NOMO-1 treated with dmso at 0.1 percent for 144 hours (cell line): ENCODE data around the gene ATOH7.
"Not testable (repeated sequence)": the region's sequence is repeated elsewhere in the genome, so short reads cannot be mapped to it uniquely, and the experiment has no call there.

Experiments used
- DNase-seq: peaks from one replicate; lab custom pipeline; 2025; ENCODE audit not compliant: unreplicated experiment; lab: John Stamatoyannopoulos, UW

Gene ATOH7

DNA sequence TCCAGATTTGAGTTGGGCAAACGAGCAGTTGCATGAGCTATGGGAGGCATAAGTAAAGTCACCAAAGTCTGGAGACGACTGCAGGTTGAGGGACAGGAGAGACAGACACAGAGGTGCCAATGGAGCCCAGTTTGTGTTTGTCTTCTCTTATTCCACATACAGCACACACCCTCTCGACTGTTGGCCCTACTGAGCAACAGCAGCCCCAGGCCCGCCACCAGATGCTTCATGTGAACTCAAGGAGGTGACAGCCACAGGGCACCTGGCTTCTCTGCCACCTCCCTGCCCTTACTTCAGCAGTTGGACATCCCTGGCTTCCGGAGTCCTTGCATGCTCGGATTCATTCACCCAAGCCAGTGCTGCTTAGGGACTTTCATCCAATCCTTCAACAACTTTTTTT lies 6.5 kb upstream of the ATOH7 start:
- DNase-seq: no peak

DNA sequence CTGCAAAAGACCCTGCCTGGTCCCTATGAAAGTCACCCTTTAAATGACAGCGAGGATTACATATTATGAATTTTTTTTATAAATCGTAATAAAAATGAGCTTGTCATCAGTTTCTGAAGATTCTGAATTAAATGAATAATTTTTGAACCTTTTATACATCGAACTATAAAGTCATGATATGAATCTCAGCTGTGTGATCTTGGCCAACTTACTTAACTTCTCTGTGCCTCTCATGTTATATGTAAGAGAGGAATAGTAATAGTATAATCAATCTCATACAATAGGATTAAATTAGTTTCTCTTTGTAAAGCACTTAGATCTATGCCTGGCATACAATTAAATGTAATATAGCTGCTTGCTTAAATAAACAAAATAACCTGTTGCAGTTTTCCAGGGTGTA lies 5.3 kb upstream of the ATOH7 start:
- DNase-seq: no peak

DNA sequence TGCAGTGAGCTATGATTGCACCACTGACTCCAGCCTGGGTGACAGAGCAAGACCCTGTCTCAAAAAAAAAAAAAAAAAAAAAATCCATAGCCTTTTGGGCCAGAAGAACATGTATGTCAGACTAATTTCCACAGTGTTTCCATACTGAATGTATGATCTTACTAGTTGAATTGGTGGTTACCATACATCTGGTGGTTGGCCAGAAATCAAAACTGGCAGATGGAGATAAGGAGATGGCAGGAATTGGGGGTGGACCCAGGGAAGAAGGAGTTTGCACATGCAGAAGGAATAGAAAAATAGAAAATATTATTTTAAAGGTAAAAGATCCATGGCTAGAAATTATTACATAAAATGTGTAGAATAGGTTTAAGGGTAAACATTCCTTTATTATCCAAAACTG lies 3.7 kb upstream of the ATOH7 start:
- no peak for DNase-seq

DNA sequence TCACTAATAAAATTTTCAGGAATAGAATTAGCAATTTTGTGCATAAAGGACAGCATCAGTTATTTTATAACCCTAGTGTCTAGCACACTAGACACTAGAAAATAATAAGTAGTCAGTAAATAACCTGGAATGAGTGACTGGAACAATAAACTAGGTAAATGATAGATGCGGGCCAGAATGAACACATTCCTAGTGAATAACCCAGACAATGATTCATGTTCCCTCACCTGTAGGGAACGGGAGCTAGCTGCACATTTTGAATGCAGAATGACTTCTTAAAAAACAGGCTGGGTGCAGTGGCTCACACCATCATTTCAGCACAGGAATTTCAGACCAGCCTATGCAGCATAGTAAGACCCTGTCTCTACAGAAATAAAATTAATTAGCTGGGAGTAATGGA lies 3.2 kb upstream of the ATOH7 start:
- DNase-seq: no peak

DNA sequence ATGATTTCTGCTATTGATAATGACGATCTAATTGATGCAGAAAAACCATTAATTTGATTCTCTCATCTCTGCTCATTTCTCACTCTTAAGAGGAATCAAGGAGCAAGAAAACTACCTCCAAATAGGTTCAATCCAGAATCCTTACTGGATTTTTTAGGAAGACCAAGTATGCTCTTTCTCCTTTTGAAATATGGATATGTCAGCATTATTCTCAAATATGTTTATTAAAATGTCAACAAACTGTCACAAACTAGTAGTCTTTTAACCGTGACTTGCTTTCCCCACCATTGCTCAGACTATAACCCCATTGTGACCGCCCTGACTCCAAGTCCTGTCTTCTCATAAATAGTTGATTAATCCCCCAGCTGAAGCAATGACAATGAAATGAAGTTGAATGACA lies 1.1 kb upstream of the ATOH7 start:
- DNase-seq: no peak

DNA sequence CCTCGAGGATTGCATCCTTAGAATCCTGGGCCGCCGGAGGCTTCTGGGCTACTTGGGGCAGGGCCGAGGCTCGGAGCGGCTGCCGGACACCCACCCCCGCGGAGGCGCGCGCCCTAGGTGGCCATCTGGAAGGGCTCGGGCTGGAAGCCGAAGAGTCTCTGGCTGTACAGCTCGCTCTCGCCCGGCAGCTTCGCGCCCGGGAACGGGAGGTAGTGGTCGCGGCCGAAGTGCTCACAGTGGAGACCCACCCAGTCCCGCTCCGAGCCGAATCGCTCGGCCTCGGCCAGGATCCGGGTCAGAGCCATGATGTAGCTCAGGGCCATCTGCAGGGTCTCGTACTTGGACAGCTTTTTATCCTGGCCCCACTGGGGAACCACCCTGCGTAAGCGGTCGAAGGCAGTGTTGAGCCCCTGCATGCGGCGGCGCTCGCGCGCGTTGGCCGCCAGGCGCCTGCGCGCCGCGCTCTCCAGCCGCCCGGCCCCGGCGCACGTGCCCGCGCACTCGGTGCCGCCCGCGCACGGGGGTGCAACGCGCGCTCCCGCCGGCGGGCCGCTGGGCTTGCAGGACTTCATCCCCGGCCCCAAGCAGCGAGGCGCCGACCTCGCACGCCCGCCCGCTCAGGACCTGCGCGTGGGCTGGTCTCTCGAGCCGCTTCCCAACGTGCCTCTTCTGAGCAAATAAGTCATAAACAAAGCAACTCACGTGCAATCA lies 652 bp downstream of the ATOH7 start:
- peak; percentile 20 for DNase-seq

DNA sequence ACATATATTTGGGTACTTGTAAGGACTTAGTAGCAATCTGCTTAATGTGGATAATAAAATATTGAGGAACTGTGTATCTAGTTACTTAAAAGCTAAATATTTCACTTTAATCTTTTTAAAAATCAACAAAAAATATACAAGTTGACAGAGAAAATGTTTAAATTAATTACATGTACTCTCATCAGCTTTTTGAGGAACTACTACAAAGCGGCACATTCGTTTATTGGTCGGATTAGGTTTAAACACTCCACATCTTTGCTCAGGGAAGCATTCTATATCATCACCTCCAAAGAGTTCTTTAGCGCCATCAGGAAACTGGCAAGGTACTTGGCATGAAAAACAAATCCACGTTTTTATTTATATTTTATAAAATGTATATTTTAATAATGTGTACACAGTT lies 1.6 kb downstream of the ATOH7 start:
- no peak for DNase-seq

DNA sequence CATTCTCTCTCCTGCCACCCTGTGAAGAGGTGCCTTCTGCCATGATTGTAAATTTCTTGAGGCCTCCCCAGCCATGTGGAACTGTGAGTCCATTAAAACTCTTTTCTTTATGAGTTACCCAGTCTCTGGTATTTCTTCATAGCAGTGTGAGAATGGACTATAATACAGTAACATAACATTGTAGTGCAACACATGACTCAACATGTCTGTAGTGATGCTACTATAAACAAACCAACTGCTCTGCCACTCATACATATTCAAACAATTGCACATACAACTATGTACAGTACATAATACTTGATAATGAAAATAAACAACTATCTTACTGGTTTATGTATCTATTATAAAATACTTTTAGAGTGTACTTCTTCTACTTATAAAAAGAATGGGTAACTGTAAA lies 7.1 kb downstream of the ATOH7 start:
- no peak for DNase-seq

DNA sequence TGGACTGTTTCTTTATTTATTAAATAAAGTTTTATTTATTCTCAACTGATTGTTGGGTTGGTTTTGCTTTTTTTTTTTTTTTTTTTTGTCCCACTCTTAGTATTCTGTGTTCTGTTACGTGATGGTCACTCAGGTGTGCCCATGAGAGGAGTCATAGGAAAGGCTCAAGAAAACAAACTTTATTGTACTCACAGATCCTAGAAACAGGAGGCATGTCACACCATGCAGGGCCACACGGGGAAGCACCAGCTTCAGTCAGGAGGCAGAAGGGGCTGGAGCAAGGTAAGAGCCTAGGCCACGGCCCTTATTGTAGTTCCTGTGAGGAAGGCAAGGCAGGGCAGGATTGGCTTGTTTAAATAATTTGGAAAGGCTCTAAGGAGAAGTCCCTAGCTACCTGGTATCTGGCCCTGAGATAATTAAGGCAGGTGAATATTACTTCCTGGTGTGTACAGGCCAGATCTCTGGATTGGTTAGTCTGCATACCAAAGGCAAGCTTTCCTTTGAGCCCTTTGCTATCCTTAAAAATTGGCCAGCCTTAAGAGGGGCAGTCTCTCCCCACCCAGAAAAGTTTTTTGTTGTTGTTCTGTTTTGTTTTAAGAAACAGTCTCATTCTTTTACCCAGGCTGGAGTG lies 8.3 kb downstream of the ATOH7 start:
- no peak for DNase-seq

DNA sequence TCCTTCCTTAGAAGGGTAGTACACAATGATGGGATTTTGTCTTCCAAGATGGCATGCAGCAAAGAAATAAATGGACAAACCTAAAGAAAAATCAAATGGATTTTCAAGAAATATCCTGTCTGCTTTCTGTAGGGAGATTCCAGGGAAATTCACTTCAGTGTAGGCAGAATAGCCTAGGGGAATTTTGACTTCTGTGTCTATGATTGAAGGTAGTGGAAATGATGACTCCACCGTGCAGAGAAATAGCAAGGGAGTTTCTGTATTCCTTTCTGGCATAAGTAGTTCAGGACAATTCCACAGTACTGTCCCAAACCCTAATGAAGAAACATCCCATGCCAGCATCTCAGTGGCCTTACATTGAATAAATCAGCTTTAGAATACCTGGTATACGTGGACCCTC lies 9.5 kb downstream of the ATOH7 start:
- no peak for DNase-seq

DNA sequence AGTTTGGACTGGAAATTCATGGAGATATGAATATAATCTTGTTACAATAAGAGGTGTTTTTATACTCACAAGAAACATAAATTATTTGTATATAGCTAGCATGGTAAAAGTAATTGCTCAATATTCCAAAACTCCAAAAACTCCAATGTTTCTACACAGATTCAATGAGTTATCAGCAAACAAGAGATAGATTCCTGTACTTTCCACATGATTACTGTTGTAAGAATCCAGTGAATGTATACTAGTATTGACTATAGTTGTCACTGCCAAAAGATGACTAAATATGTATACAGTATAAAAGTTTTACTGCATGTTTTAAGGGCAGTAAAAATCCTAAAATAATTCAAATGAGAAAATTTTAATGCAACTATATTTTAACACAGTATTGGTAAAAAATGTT lies 10.7 kb downstream of the ATOH7 start:
- DNase-seq: no peak

DNA sequence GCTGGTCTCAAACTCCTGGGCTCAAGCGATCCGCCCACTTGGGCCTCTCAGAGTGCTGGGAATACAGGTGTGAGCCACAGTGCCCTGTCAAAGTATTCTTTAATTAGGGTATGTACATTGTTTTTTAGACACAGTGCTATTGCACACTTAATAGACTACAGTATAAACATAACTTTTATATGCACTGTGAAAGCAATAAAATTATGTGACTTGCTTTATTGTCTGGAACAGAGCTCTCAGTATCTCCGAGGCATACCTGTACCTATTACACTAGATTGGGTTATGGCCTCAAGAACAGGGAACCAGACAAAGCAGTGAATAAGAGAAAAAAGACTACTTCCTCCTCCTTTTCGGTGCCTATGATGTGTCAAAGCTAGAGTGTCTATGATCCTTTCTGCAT lies 13.1 kb downstream of the ATOH7 start:
- no peak for DNase-seq

DNA sequence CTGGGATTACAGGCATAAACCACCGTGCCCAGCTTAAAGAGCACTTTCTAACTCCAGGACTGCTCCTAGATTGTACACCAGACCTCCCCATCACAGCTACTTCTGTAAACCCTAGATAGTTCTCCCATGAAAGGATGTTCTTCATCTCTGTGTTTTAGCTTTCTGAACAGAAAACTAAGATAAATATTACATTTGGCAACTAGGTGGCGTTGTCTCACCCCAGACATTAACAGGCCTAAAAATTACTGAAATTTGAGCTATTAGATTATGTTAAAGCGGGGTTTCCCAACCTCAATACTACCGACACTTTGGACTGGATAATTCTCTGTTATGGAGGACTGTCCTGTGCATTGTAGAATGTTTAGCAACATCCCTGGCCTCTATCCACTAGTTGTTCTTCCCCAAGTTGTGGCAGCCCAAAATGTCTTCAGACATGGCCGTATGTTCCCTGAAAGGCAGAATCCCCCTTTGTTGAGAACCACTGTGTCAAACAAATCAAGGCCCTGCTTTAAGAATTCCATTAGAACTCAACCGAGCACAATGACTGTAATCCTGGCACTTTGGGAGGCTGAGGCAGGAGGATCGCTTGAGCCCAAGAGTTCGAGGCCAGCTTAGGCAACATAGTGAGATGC lies 19.1 kb downstream of the ATOH7 start:
- peak; percentile 2 for DNase-seq

DNA sequence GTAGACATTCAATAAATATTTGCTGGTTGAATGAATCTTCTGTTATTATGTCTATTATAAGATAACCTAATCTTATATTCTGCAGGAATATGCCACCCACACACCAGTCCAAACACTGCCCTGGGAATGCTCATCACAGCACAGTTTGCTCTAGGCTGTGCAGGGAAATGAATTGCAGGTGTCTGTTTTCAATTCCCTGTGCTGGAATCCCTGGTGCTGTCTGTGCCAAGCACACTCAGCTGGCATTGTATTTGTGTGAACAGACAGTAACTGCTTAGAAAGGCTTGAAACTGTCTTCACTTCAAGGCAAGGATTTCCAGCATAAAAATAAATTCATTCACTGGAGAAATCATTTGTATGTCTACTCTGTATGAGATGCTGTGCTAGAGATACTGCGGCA lies 20.2 kb downstream of the ATOH7 start:
- DNase-seq: no peak

DNA sequence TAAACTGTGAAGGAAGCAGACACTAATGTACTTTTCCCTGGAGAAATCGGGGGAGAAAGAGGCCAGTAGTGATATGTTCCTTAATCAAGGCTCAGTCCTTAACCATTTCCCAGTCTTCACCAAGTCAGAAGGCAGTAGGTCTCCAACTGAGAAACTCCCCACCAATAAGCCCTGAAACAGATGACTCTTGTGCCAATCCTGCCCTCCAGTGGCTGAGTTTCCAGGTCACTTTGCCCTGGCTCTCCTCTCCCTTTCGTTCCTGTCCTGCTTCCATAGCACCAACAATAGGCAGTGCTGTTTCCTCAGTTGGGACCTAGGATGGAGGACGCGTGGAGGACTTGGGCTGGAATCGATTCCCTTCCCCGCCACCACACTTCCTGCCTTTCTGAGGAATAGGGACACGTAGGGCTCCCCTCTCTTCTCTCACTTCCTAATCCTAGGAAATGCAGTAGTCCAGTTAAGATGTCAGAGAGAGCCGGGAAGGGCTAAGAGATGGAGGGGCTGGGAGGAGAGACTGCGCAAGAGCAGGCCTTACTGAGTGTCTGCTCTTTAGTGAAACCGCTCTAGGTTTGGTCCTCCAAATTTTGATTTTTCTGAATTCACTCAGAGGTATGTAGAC lies 23.4 kb downstream of the ATOH7 start:
- peak; percentile 6 for DNase-seq

DNA sequence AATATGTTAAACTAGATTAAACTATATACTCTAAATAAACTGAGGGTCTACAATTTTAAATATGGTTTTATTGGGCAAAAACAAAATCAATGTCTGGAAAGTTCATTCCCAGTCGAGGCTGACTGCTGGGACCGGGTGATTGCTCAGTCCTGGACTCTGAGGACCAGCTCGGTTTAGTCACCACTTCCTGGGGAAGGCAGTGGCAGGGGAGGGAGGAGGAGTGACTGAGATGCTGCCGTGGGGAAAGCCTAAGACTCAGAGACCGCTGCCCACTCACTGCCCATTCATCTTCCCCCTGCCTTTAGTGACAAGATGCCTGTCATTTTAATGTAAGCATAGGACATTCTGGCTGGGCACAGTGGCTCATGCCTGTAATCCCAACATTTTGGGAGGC lies 29.0 kb downstream of the ATOH7 start:
- DNase-seq: peak; percentile 47

DNA sequence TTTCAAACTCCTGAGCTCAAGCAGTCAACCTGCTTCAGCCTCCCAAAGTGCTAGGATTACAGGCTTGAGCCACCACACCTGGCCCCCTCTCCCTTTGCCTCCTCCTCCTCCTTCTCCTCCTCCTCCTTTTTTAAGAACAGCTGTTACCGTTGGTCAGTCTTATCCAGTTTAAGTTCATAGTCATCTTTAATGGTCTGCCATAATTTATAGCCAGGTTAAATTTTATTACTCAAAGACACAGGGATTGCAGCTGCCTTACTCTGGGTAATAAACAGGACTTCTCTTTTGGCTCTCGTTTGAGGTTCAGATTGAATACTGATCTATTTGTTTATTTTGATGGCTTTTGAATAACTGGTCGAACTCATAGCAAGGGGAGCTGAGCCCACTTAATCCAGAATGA lies 35.2 kb downstream of the ATOH7 start:
- DNase-seq: no peak

DNA sequence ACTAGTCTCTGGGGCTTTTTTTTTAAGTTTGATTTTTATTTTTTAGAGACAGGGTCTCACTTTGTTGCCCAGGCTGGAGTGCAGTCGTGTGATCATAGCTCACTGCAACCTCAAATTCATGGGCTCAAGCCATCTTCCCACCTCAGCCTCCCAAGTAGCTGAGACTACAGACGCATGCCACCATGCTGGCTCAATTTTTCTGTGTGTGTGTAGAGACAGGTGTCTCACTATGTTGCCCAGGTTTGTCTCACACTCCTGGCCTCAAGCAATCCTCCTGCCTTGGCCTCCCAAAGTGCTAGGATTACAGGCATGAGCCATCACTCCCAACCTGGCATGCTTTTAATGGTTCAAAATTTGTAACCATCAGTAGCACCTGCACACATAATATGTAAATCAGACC lies 36.1 kb downstream of the ATOH7 start:
- DNase-seq: not testable (repeated sequence)

DNA sequence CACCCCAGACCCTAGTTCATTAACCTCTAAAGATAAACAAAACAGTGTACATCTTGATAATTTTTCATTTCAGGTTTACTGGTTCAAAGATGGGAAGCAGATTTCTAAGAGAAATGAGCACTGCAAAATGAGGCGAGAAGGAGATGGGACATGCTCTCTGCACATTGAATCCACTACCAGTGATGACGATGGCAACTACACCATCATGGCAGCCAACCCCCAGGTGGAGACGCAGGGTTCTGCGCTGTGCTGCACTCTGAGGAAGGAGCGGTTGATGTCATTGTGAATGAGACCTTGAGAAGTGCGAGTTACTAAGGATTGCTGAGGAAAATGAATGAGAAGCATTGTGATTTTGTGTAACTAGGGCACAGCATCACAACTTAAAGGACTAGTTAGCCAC lies 37.6 kb downstream of the ATOH7 start:
- DNase-seq: no peak

DNA sequence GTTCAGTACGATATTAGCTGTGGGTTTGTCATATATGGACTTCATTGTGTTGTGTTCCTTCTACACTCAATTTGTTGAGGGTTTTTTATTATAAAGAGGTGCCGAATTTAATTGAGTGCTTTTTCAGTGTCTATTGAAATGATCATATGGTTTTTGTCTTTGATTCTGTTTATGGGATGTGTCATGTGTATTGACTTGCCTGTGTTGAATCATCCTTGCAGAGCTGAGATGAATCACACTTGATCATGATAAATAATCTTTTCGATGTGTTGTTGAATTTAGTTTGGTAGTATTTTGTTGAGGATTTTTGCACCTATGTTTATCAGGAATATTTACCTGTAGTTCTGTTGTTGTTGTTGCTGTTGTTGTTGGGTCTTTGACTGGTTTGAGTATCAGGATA lies 39.8 kb downstream of the ATOH7 start:
- no peak for DNase-seq

DNA sequence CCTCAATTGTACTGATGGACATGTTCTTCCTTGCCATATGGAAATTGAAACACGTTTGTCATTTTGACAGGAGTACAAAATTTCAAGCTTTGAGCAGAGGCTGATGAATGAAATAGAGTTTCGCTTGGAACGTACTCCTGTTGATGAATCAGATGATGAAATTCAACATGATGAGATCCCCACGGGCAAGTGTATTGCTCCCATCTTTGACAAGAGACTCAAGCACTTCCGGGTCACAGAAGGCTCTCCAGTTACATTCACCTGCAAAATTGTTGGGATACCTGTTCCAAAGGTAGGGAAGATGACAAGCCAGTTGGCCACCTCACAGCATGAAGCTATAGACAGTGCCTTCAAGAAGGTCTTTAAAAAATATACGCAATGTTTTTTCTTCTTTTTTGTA lies 43.1 kb downstream of the ATOH7 start:
- DNase-seq: no peak

DNA sequence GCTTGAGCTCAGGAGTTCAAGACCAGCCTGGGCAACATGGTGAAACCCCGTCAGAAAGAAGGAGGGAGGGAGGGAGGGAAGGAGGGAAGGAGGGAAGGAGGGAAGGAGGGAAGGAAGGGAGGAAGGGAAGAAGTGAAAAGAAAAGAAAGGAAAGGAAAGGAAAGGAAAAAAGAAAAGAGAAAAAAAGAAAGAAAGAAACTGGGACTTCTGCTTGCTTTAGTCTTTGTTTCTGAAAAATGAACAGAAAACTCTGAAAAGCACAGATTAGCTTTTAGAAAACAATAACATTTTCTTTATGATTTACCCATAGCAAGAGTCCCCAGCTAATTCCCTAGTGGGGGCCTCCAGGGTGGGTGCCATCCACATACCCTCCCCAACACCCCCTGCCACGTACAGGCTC lies 46.8 kb downstream of the ATOH7 start:
- no peak for DNase-seq
